Measurements from ENCODE around the gene CFAP73. TPM values are rescaled to one million over a fixed set of nuclear protein-coding genes. Genes with fewer than 3 reads are reported as not detected.

The CFAP73 gene
- total RNA-seq (2021; ENCODE audit: unreplicated experiment): 0.34 TPM
- polyA plus RNA-seq (2012): 0.17 and 0.40 TPM in 2 replicates
- Bru-seq, nascent RNA: percentile 17 among the genes with signal in this experiment
- percentile 19 among the genes with signal in this experiment for BruChase-seq, experiment 1, labeled RNA remaining after a 6-hour chase
- BruChase-seq, experiment 2, labeled RNA remaining after a 2-hour chase: percentile 21 among the genes with signal in this experiment
- long read RNA-seq: 0 reads

GRCh38 chr12:113149361-113150150 lies at the start of gene CFAP73:
Gene CFAP73 (plus strand): TSS chr12:113149724. CDS start chr12:113149858, 134 bp downstream.
- Histone ChIP-seq H3K79me2 (ENCODE audit: insufficient read depth, low read length) (no peaks in the 10 kb centered on the region), H2AFZ (ENCODE audit: low read depth, low read length, poor library complexity, severe bottlenecking) (peak within 1 kb of the TSS; percentile 97), H3K27me3 (ENCODE audit: insufficient read depth, low read length) (no peaks in the 10 kb centered on the region), H3K9me2 (ENCODE audit: insufficient read depth) (no peaks in the 10 kb centered on the region), H3K4me2 (ENCODE audit: low read length) (peak within 1 kb of the TSS; percentile 75), H3K36me3 (ENCODE audit: control insufficient read depth in 1 of 2, insufficient read depth in 2 of 2, low read length in 2 of 2) (no peaks in the 10 kb centered on the region), H3K4me3 (replicated peaks in 1 of 2; ENCODE audit: low read depth in 1 of 2, low read length in 2 of 2) (peak within 1 kb of the TSS; percentile 16 to 36), H3K9me3 (ENCODE audit: control insufficient read depth in 1 of 2, insufficient read depth in 1 of 2, low read depth in 1 of 2, low read length in 2 of 2) (no peaks in the 10 kb centered on the region), H3K9ac (ENCODE audit: low read length) (peak within 1 kb of the TSS; percentile 48), H3K4me1 (ENCODE audit: control insufficient read depth in 1 of 2, insufficient read depth in 2 of 2, low read length in 2 of 2) (peaks cover 19 to 36% of the 10 kb centered on the region in 2 experiments), H3K27ac (ENCODE audit: low read depth, low read length) (0 out of 2 replicates have a peak within 1 kb of the TSS, but pooled peaks have one; percentile 5), H4K20me1 (ENCODE audit: insufficient read depth) (no peaks in the 10 kb centered on the region)
- POLR2A ChIA-PET: no interaction called here
- RAD21 ChIA-PET (ENCODE audit: low non-redundant PET in 1 of 2, low total read pairs in 2 of 2, uncharacterized antibody in 2 of 2, unreplicated experiment in 2 of 2): interaction anchor here (0.6 kb wide), 2 partner anchors 14 to 157 kb away, joined by 3 read pairs; partner anchors contain the start of gene RASAL1 (in 1 of the 2)
- no peak for TF ChIP-seq ATF3 (IDR thresholded peaks at IDR 0.05)
- no peak for TF ChIP-seq RAD21 (IDR thresholded peaks at IDR 0.05; ENCODE audit: low read depth)
- TF ChIP-seq EZH2 (IDR thresholded peaks at IDR 0.05): no peak
- TF ChIP-seq SRF (IDR thresholded peaks at IDR 0.05; ENCODE audit: low read depth): no peak
- TF ChIP-seq FOSL1 (IDR thresholded peaks at IDR 0.05; ENCODE audit: low read depth): no peak
- TF ChIP-seq CTCF (IDR thresholded peaks at IDR 0.05 in 2 of 3, conservative IDR thresholded peaks at IDR 0.05 in 1 of 3; ENCODE audit: borderline replicate concordance in 1 of 3, insufficient read depth in 1 of 3, low read depth in 2 of 3, low read length in 2 of 3): no peak; a peak in 1 of 6 replicates
- no peak for TF ChIP-seq TCF7L2 (IDR thresholded peaks at IDR 0.05; ENCODE audit: borderline replicate concordance, extremely low read depth, insufficient read depth, insufficient read length)
- TF ChIP-seq ZNF274 (IDR thresholded peaks at IDR 0.05; ENCODE audit: low read depth, low read length): no peak
- no peak for TF ChIP-seq CBX3 (IDR thresholded peaks at IDR 0.05; ENCODE audit: low read depth)
- TF ChIP-seq EZH2phosphoT487 (IDR thresholded peaks at IDR 0.05; ENCODE audit: borderline replicate concordance): no peak
- TF ChIP-seq POLR2A (IDR thresholded peaks at IDR 0.05; ENCODE audit: borderline replicate concordance, extremely low read depth, insufficient read depth, insufficient read length): no peak
- TF ChIP-seq ZFX (IDR thresholded peaks at IDR 0.05): no peak
- TF ChIP-seq SIN3A (IDR thresholded peaks at IDR 0.05; ENCODE audit: low read depth): no peak
- no peak for TF ChIP-seq YY1 (IDR thresholded peaks at IDR 0.05; ENCODE audit: extremely low read depth, insufficient replicate concordance, low read depth, low read length)
- TF ChIP-seq REST (IDR thresholded peaks at IDR 0.05; ENCODE audit: low read depth): no peak
- no peak for TF ChIP-seq POLR2AphosphoS5 (IDR thresholded peaks at IDR 0.05; ENCODE audit: low read depth, low read length)
- no TSS peak for BruUV-seq (replicated peaks)
- intact Hi-C loops (cut with micrococcal nuclease): no loop called here
- DNase-seq (ENCODE audit: low read depth, low spot score): peak; percentile 62
- CTCF ChIA-PET: interaction anchor here (1.1 to 1.3 kb wide), 3 partner anchors 14 to 157 kb away, joined by 3 to 5 read pairs (median 3); partner anchors contain the start of gene RASAL1
- ATAC-seq: peak; percentile 81

Measured in HCT116 (cell line).